ENCODE measurements around the gene CCDC127.
"Not testable (repeated sequence)": the region's sequence is repeated elsewhere in the genome, so short reads cannot be mapped to it uniquely, and the experiment has no call there.

DNA sequence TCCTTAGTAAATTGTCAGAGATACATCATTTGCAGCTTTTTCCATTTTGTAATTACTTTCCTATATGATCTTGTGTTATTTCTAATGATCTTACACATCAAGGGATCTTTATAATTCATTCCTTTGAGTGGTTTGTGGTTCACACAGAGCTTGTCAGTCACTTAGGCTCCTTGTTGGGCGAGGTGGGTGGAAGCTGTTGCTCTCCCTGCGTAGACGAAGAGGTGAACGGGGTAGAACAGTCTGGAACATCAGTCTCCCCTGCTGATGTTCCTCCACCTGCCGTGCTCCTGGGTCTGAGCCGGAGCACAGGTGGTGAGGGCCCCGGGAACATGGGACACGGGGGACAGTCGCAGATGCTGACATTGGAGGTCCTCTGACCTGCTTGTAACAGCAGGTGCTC lies 17.6 kb upstream of the CCDC127 start:
- TF ChIP-seq, protein P1, sequence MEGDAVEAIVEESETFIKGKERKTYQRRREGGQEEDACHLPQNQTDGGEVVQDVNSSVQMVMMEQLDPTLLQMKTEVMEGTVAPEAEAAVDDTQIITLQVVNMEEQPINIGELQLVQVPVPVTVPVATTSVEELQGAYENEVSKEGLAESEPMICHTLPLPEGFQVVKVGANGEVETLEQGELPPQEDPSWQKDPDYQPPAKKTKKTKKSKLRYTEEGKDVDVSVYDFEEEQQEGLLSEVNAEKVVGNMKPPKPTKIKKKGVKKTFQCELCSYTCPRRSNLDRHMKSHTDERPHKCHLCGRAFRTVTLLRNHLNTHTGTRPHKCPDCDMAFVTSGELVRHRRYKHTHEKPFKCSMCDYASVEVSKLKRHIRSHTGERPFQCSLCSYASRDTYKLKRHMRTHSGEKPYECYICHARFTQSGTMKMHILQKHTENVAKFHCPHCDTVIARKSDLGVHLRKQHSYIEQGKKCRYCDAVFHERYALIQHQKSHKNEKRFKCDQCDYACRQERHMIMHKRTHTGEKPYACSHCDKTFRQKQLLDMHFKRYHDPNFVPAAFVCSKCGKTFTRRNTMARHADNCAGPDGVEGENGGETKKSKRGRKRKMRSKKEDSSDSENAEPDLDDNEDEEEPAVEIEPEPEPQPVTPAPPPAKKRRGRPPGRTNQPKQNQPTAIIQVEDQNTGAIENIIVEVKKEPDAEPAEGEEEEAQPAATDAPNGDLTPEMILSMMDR (IDR thresholded peaks at IDR 0.05) = not testable (repeated sequence)
- TF ChIP-seq POLR2A (IDR thresholded peaks at IDR 0.05) = not testable (repeated sequence)
